ENCODE results near the gene RBM26.

DNA sequence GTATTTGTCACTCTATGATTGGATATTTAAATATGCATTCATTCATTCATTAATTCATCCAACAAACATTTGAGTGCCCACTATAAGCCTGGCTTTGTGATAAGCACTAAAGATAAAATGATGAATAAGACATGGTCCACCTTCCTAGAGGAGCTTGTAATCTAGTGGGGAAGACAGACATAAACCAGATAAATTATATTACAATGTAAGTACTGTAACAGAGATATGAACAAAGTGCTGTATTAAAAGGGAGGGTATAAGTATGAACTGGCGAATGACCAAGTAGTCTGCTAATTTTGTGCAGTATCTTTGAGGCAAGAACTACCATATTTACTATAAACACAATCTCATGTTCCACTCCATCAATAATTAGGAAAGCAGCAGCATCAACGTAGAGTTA lies 88.2 kb downstream of the RBM26 start:
- TF ChIP-seq POLR2AphosphoS5 (IDR thresholded peaks at IDR 0.05) (no peak), POLR2A (IDR thresholded peaks at IDR 0.05) (no peak), EP300 (IDR thresholded peaks at IDR 0.05) (no peak)
